Upper lobe of left lung (tissue), 6 donors: Measurements from ENCODE around the gene ADRA2A. TPM values are rescaled to one million over a fixed set of nuclear protein-coding genes. Genes with fewer than 3 reads are reported as not detected.

Source experiments
- ATAC-seq, 2 donors: fragments of 200-7000 bp; cut with Tn5 transposase; one replicate each; pipeline ENCODE4 v1.9.1; 2022; ENCODE audit warnings: mild to moderate bottlenecking in 2 of 2, moderate library complexity in 2 of 2; ENCODE audit not compliant: low FRiP score in 2 of 2
- DNase-seq, 2 donors: peaks; one replicate each; pipeline ENCODE4 v3.0.0-alpha.2; 2019 to 2020
- H3K27ac ChIP-seq, 4 donors: fragments of 200-600 bp; sonication (generic); one replicate each; pipeline ENCODE4 v1.5.1; 2016 to 2019
- H3K27me3 ChIP-seq, 4 donors: fragments of 200-600 bp; sonication (generic); one replicate each; pipeline ENCODE4 v1.5.1; 2017 to 2019
- H3K36me3 ChIP-seq, 4 donors: fragments of 200-600 bp; sonication (generic); one replicate each; pipeline ENCODE4 v1.5.1; 2016 to 2019
- H3K4me1 ChIP-seq, 4 donors: fragments of 200-600 bp; sonication (generic); one replicate each; pipeline ENCODE4 v1.5.1; 2018 to 2019
- H3K4me3 ChIP-seq, 4 donors: fragments of 200-600 bp; sonication (generic); one replicate each; pipeline ENCODE4 v1.5.1; 2017 to 2019; ENCODE audit warnings: mild to moderate bottlenecking in 2 of 4, moderate library complexity in 1 of 4
- H3K9me3 ChIP-seq, 4 donors: fragments of 200-600 bp; sonication (generic); one replicate each; pipeline ENCODE4 v1.5.1; 2018 to 2019
- EP300 ChIP-seq, 4 donors: sonication (generic); formaldehyde crosslinking; IDR thresholded peaks; one replicate each; pipeline ENCODE4 v1.5.1; 2017; ENCODE audit warnings: antibody characterized with exemption in 4 of 4, control low read depth in 2 of 4
- POLR2A ChIP-seq, 4 donors: fragments of 450-650 bp; IDR thresholded peaks; one replicate each; pipeline ENCODE4 v1.5.1; 2016 to 2017; ENCODE audit warnings: antibody characterized with exemption in 4 of 4, mild to moderate bottlenecking in 2 of 4
- POLR2AphosphoS5 ChIP-seq, 2 donors: sonication (generic); formaldehyde crosslinking; IDR thresholded peaks; one replicate each; pipeline ENCODE4 v1.5.1; 2017; ENCODE audit warnings: antibody characterized with exemption in 2 of 2
- WGBS, 2 donors: methylation state at CpG; one replicate each; pipeline ENCODE4 v1.1.5; 2017 to 2018; 5-methylcytosine and 5-hydroxymethylcytosine counted together
- total RNA-seq, 6 donors: library from RNA; depleted of rRNA in 4 of 6; stranded (reverse); fragments of >200 nt in 4 of 6; gene quantifications; one replicate each; pipeline versions ENCODE4 v1.1.0 to v1.2.1, GENCODE V29; 2016 to 2021
- TF ChIP-seq, protein P1 (sequence below), 6 experiments: fragments of 450-650 bp in 4 of 6; fragments of 200-600 bp in 2 of 6; sonication (generic) in 2 of 6; IDR thresholded peaks; one replicate each; pipeline ENCODE4 v1.5.1; 2016 to 2019; ENCODE audit warnings: antibody characterized with exemption in 6 of 6
- donor health status: DM: no; HTN: no; CAD: no; lungs with moderate emphysema.
- donor health status: DM: no; HTN: yes; CAD: no; lungs with severe emphysema.

The ADRA2A gene
- total RNA-seq, 6 donors from 2014 or later = 1.5 to 5.6 (median 2.5) TPM

DNA sequence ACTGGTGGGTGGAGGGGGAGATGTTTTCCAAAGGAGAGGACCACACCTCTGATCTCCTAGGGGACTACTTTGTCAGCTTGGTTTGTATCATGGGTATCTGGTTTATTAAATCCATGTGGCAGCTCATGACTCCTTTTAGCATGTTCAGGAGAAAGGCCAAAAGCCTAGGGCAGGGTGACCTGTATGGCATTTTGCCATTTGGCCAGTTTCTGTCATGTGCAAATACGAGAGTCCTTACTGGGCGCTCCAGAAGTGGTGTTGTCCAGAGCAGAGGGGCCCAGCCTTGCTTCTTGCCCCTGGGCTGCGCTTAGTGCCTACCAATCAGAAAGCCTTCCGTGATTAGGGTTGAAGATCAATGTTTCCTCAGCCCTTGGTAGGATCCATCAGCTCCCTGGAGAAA, 31.0 kb downstream of the ADRA2A start:
- Histone ChIP-seq H3K4me1 (no peaks in the 10 kb centered on the region), H3K36me3 (no peaks in the 10 kb centered on the region), H3K4me3 (no peak overlapping the region), H3K27ac (no peak overlapping the region), H3K27me3 (no peaks in the 10 kb centered on the region), H3K9me3 (no peaks in the 10 kb centered on the region)
- no peak for ATAC-seq
- 71 to 92% methylated on average over 2 to 4 of the region's 4 CpGs for WGBS, 2 donors
- no peak for TF ChIP-seq POLR2A (IDR thresholded peaks at IDR 0.05)
- TF ChIP-seq, protein P1, sequence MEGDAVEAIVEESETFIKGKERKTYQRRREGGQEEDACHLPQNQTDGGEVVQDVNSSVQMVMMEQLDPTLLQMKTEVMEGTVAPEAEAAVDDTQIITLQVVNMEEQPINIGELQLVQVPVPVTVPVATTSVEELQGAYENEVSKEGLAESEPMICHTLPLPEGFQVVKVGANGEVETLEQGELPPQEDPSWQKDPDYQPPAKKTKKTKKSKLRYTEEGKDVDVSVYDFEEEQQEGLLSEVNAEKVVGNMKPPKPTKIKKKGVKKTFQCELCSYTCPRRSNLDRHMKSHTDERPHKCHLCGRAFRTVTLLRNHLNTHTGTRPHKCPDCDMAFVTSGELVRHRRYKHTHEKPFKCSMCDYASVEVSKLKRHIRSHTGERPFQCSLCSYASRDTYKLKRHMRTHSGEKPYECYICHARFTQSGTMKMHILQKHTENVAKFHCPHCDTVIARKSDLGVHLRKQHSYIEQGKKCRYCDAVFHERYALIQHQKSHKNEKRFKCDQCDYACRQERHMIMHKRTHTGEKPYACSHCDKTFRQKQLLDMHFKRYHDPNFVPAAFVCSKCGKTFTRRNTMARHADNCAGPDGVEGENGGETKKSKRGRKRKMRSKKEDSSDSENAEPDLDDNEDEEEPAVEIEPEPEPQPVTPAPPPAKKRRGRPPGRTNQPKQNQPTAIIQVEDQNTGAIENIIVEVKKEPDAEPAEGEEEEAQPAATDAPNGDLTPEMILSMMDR (IDR thresholded peaks at IDR 0.05) = no peak
- no peak for TF ChIP-seq POLR2AphosphoS5 (IDR thresholded peaks at IDR 0.05)
- no peak for TF ChIP-seq EP300 (IDR thresholded peaks at IDR 0.05)
- peak in 1 of 2 donors; percentile 31 for DNase-seq

GRCh38 chr10:111108441-111108840, 31.6 kb downstream of the ADRA2A start:
- no peaks in the 10 kb centered on the region for H3K4me1 ChIP-seq
- no peaks in the 10 kb centered on the region for H3K9me3 ChIP-seq
- no peak overlapping the region for H3K27ac ChIP-seq
- no peak for DNase-seq
- no peaks in the 10 kb centered on the region for H3K36me3 ChIP-seq
- H3K4me3 ChIP-seq = no peak overlapping the region
- no peak for ATAC-seq
- no peaks in the 10 kb centered on the region for H3K27me3 ChIP-seq
- TF ChIP-seq EP300 (IDR thresholded peaks at IDR 0.05) = no peak
- TF ChIP-seq, protein P1 (IDR thresholded peaks at IDR 0.05) = no peak
- TF ChIP-seq POLR2AphosphoS5 (IDR thresholded peaks at IDR 0.05) = no peak
- no peak for TF ChIP-seq POLR2A (IDR thresholded peaks at IDR 0.05)
- 87 to 91% methylated on average over 6 of the region's 6 CpGs for WGBS, 2 donors

GRCh38 chr10:111109501-111110242, 32.8 kb downstream of the ADRA2A start:
- Histone ChIP-seq H3K36me3 (no peaks in the 10 kb centered on the region), H3K4me1 (no peaks in the 10 kb centered on the region), H3K27ac (no peak overlapping the region), H3K4me3 (no peak overlapping the region), H3K27me3 (no peaks in the 10 kb centered on the region), H3K9me3 (no peaks in the 10 kb centered on the region)
- ATAC-seq (no peak), DNase-seq (no peak)
- no peak for TF ChIP-seq POLR2AphosphoS5 (IDR thresholded peaks at IDR 0.05)
- TF ChIP-seq, protein P1 (IDR thresholded peaks at IDR 0.05) = no peak
- TF ChIP-seq EP300 (IDR thresholded peaks at IDR 0.05) = no peak
- TF ChIP-seq POLR2A (IDR thresholded peaks at IDR 0.05) = no peak
- WGBS, 2 donors = 37 to 45% methylated on average over 8 of the region's 8 CpGs

DNA sequence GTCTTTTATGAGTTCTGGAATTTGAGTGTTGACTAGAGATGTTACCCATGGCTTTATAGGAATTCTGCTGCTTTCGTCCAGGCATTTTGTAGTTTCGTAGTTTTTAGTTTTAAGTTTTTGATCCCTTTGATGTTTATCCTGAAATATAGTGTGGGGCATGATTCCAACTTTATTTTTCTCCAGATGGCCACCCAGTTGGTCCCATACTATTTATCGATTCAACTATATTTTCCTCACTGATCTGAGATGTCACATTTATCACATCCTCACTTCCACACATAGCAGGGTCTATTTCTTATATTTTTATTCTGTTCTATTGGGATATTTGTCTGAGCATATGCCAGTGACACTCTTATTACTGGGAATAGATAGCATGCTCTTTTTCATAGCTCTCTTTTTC, 33.9 kb downstream of the ADRA2A start:
- Histone ChIP-seq H3K9me3 (no peaks in the 10 kb centered on the region), H3K4me1 (no peaks in the 10 kb centered on the region), H3K4me3 (no peak overlapping the region), H3K27ac (no peak overlapping the region), H3K27me3 (no peaks in the 10 kb centered on the region), H3K36me3 (no peaks in the 10 kb centered on the region)
- DNase-seq (no peak), ATAC-seq (no peak)
- WGBS, 2 donors = 93% methylated on average over 3 of the region's 3 CpGs
- TF ChIP-seq, protein P1 (IDR thresholded peaks at IDR 0.05) = no peak
- TF ChIP-seq POLR2A (IDR thresholded peaks at IDR 0.05) (no peak), POLR2AphosphoS5 (IDR thresholded peaks at IDR 0.05) (no peak), EP300 (IDR thresholded peaks at IDR 0.05) (no peak)

- DNase-seq (no peak), ATAC-seq (no peak)
- H3K9me3 ChIP-seq = no peaks in the 10 kb centered on the region
- no peaks in the 10 kb centered on the region for H3K27me3 ChIP-seq
- WGBS, 2 donors = 60 to 80% methylated on average over 1 of the region's 1 CpG
- no peak for TF ChIP-seq POLR2AphosphoS5 (IDR thresholded peaks at IDR 0.05)
- H3K4me3 ChIP-seq = no peak overlapping the region
- H3K36me3 ChIP-seq = no peaks in the 10 kb centered on the region
- no peak overlapping the region for H3K27ac ChIP-seq
- H3K4me1 ChIP-seq = no peaks in the 10 kb centered on the region
Observed at GRCh38 chr10:111112333-111112732, 35.5 kb downstream of the ADRA2A start.
